Activated CD4-positive, alpha-beta memory T cell treated with anti-CD3 and anti-CD28 coated beads, Interleukin-2, amount 10 ng/mL, durations not matched to agents 7 days and 5 days (primary cell): ENCODE results near the gene CFAP299. TPM values are rescaled to one million over a fixed set of nuclear protein-coding genes. Genes with fewer than 3 reads are reported as not detected.
A peak's percentile ranks its signal among the peaks of the same experiment; 100 is the strongest.
"Not testable (repeated sequence)": the region's sequence is repeated elsewhere in the genome, so short reads cannot be mapped to it uniquely, and the experiment has no call there.

Source experiments
- CTCF ChIA-PET: fragments of 350-600 bp; sonication (Branson Sonifier 250); formaldehyde crosslinking; loops from one replicate; lab custom pipeline; 2021; ENCODE audit warnings: antibody characterized with exemption, inconsistent platforms; lab: Charles Lee
- POLR2A ChIA-PET: fragments of 350-600 bp; sonication (Branson Sonifier 250); formaldehyde crosslinking; loops from one replicate; lab custom pipeline; 2021; ENCODE audit warnings: antibody characterized with exemption; lab: Charles Lee
- DNase-seq: peaks from one replicate; pipeline ENCODE4 v3.0.0-alpha.2; 2020
- H3K27ac Mint-ChIP-seq: one replicate; pipeline ENCODE4 v1.8.0; 2021; ENCODE audit warnings: mild to moderate bottlenecking, mixed read lengths
- H3K27me3 Mint-ChIP-seq: one replicate; pipeline ENCODE4 v1.8.0; 2021; ENCODE audit warnings: mixed read lengths
- H3K36me3 Mint-ChIP-seq: one replicate; pipeline ENCODE4 v1.8.0; 2021; ENCODE audit warnings: low read depth, mixed read lengths
- H3K4me1 Mint-ChIP-seq: one replicate; pipeline ENCODE4 v1.8.0; 2021; ENCODE audit warnings: mixed read lengths
- H3K4me3 Mint-ChIP-seq: one replicate; pipeline ENCODE4 v1.8.0; 2021; ENCODE audit warnings: mild to moderate bottlenecking, mixed read lengths
- H3K9me3 Mint-ChIP-seq: one replicate; pipeline ENCODE4 v1.8.0; 2021; ENCODE audit warnings: mixed read lengths
- total RNA-seq, 2 experiments: library from RNA; stranded (reverse); gene quantifications; one replicate each; pipeline ENCODE4 v1.2.3, GENCODE V29; 2021

Gene CFAP299
- total RNA-seq, 2 experiments from 2014 or later: not detected

DNA sequence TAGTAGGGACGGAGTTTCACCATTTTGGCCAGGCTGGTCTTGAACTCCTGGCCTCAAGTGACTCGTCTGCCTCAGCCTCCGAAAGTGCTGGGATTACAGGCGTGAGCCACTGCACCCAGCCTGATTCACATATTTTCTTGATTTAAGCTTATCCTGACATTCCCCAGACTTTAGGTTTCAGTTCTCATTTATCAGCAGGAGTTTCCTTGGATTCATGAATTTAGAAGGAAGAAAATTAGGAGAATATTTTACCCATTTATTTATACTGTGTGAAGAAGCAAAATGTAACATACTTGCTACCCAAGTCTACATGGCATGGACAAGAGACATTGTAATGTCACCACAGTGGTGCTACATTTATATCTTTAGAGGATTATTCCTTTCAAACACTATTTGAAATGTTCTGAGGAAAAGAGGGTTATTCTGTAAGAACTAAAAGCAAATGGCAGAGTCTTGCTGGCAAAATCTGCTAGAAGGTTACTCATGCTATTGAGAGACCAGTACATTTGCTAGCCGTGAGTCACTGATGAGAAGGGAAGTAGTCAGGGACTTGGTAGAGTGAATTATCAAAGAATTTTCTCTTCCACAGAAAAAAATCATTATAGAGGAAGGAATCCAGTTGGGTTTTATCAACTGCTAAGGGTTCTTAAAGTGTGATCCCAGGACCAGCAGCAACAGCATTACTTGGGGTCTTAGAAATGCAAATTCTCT is 26.1 kb upstream of the CFAP299 start:
- CTCF ChIA-PET: no interaction called here
- H3K27me3 Mint-ChIP-seq: peaks cover 18% of the 10 kb centered on the region
- H3K4me3 Mint-ChIP-seq: no peak overlapping the region

GRCh38 chr4:80311130-80311529 is 24.4 kb upstream of the CFAP299 start:
- POLR2A ChIA-PET: no interaction called here
- CTCF ChIA-PET: no interaction called here
- peaks cover 17% of the 10 kb centered on the region for H3K27me3 Mint-ChIP-seq
- H3K9me3 Mint-ChIP-seq: no peaks in the 10 kb centered on the region
- no peak for DNase-seq
- no peaks in the 10 kb centered on the region for H3K4me1 Mint-ChIP-seq
- no peaks in the 10 kb centered on the region for H3K36me3 Mint-ChIP-seq
- no peak overlapping the region for H3K27ac Mint-ChIP-seq
- H3K4me3 Mint-ChIP-seq: no peak overlapping the region

More for the DNA sequence above, 26.1 kb upstream of the CFAP299 start:
- POLR2A ChIA-PET: no interaction called here
- Mint-ChIP-seq H3K36me3 (no peaks in the 10 kb centered on the region), H3K27ac (no peak overlapping the region), H3K4me1 (no peaks in the 10 kb centered on the region), H3K9me3 (no peaks in the 10 kb centered on the region)
- DNase-seq: no peak

- no peak for DNase-seq
- no peak overlapping the region for H3K4me3 Mint-ChIP-seq
- H3K27me3 Mint-ChIP-seq: peaks cover 14% of the 10 kb centered on the region
- no peaks in the 10 kb centered on the region for H3K36me3 Mint-ChIP-seq
- no peak overlapping the region for H3K27ac Mint-ChIP-seq
- CTCF ChIA-PET: no interaction called here
- POLR2A ChIA-PET: no interaction called here
- H3K4me1 Mint-ChIP-seq: no peaks in the 10 kb centered on the region
- H3K9me3 Mint-ChIP-seq: no peaks in the 10 kb centered on the region
These were observed 23.4 kb upstream of the CFAP299 start for GRCh38 chr4:80312124-80312523.

GRCh38 chr4:80313627-80314026 is 21.9 kb upstream of the CFAP299 start:
- no peak for DNase-seq
- ChIA-PET POLR2A (no interaction called here), CTCF (no interaction called here)
- no peak overlapping the region for H3K4me3 Mint-ChIP-seq
- H3K36me3 Mint-ChIP-seq: no peaks in the 10 kb centered on the region
- no peaks in the 10 kb centered on the region for H3K9me3 Mint-ChIP-seq
- H3K27ac Mint-ChIP-seq: no peak overlapping the region
- no peaks in the 10 kb centered on the region for H3K4me1 Mint-ChIP-seq
- H3K27me3 Mint-ChIP-seq: peaks cover 10% of the 10 kb centered on the region

- H3K4me3 Mint-ChIP-seq, H3K27ac Mint-ChIP-seq, POLR2A ChIA-PET, H3K4me1 Mint-ChIP-seq, CTCF ChIA-PET, DNase-seq, H3K9me3 Mint-ChIP-seq, H3K36me3 Mint-ChIP-seq: not testable (repeated sequence)
- H3K27me3 Mint-ChIP-seq: peaks cover 15% of the 10 kb centered on the region
These were observed 19.7 kb upstream of the CFAP299 start for GRCh38 chr4:80315848-80316247.

GRCh38 chr4:80321341-80321740 is 14.2 kb upstream of the CFAP299 start:
- H3K4me1 Mint-ChIP-seq: no peaks in the 10 kb centered on the region
- no peaks in the 10 kb centered on the region for H3K36me3 Mint-ChIP-seq
- ChIA-PET POLR2A (no interaction called here), CTCF (no interaction called here)
- H3K4me3 Mint-ChIP-seq: no peak overlapping the region
- no peak overlapping the region for H3K27ac Mint-ChIP-seq
- H3K9me3 Mint-ChIP-seq: no peaks in the 10 kb centered on the region
- DNase-seq: no peak
- peaks cover 14% of the 10 kb centered on the region for H3K27me3 Mint-ChIP-seq

- DNase-seq: no peak
- ChIA-PET CTCF (no interaction called here), POLR2A (no interaction called here)
- Mint-ChIP-seq H3K27ac (no peak overlapping the region), H3K36me3 (no peaks in the 10 kb centered on the region), H3K4me1 (no peaks in the 10 kb centered on the region), H3K27me3 (peaks cover 14% of the 10 kb centered on the region), H3K9me3 (no peaks in the 10 kb centered on the region), H3K4me3 (no peak overlapping the region)
These were observed 13.8 kb upstream of the CFAP299 start for GRCh38 chr4:80321776-80322175.

DNA sequence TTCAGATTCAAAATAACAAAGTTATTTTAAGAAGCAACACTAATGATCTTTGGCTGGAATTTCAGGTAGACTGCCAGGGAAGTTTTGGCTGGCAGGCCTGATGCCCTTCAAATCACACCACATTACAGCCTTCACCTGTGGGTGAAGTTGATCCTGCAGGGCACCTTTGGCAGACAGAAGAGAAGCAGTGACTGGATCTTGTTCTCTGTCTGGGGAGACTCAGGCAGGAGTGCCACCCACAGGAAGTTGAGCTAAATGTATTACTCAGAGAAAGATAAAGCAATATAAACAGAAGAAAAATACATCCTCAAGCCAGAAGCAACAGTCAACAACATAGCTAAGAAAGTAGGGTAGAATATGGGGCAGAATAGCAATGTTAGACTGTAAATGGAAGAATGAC is 12.8 kb upstream of the CFAP299 start:
- CTCF ChIA-PET: interaction anchor here (0.8 kb wide), 2 partner anchors 107 to 138 kb away, joined by 3 to 4 read pairs; no protein-coding TSS in a partner anchor
- POLR2A ChIA-PET: no interaction called here

GRCh38 chr4:80324171-80324570 is 11.4 kb upstream of the CFAP299 start:
- no peak for DNase-seq
- Mint-ChIP-seq H3K27me3 (peaks cover 9% of the 10 kb centered on the region), H3K27ac (no peak overlapping the region), H3K4me3 (no peak overlapping the region), H3K36me3 (no peaks in the 10 kb centered on the region), H3K4me1 (no peaks in the 10 kb centered on the region), H3K9me3 (no peaks in the 10 kb centered on the region)
- POLR2A ChIA-PET: no interaction called here
- CTCF ChIA-PET: no interaction called here

More for the DNA sequence above, 12.8 kb upstream of the CFAP299 start:
- peaks cover 11% of the 10 kb centered on the region for H3K27me3 Mint-ChIP-seq
- H3K27ac Mint-ChIP-seq: no peak overlapping the region
- no peak overlapping the region for H3K4me3 Mint-ChIP-seq
- H3K9me3 Mint-ChIP-seq: no peaks in the 10 kb centered on the region
- DNase-seq: no peak
- no peaks in the 10 kb centered on the region for H3K4me1 Mint-ChIP-seq
- H3K36me3 Mint-ChIP-seq: no peaks in the 10 kb centered on the region

DNA sequence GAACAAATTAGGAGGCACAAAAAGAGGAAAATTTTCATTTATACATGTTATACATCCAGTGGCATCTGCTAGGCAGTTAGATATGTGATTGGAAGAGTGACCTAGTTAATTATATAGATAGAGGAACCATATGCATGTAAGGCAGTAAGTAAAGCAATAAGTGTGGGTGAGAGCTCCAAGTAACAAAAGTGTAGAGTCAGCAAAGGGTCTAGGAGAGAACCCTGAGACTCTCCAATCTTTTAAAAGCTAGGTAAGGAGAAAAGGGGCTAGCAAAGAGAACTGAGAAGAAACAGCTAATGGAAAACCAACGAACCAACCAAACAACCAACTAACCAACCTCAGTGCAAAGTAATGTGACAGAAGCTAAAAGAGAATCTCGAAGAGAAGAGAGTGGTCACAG is 3.8 kb upstream of the CFAP299 start:
- Mint-ChIP-seq H3K4me1 (peaks cover 11% of the 10 kb centered on the region), H3K27ac (no peak overlapping the region), H3K36me3 (no peaks in the 10 kb centered on the region), H3K27me3 (peaks cover 22% of the 10 kb centered on the region), H3K4me3 (no peak overlapping the region), H3K9me3 (no peaks in the 10 kb centered on the region)
- no peak for DNase-seq
- ChIA-PET CTCF (no interaction called here), POLR2A (no interaction called here)

- ChIA-PET POLR2A (no interaction called here), CTCF (no interaction called here)
- Mint-ChIP-seq H3K36me3 (no peaks in the 10 kb centered on the region), H3K4me3 (no peak overlapping the region), H3K27ac (no peak overlapping the region), H3K27me3 (peaks cover 23% of the 10 kb centered on the region), H3K9me3 (no peaks in the 10 kb centered on the region), H3K4me1 (peaks cover 11% of the 10 kb centered on the region)
- no peak for DNase-seq
These were observed 2.4 kb upstream of the CFAP299 start for GRCh38 chr4:80333121-80333520.

DNA sequence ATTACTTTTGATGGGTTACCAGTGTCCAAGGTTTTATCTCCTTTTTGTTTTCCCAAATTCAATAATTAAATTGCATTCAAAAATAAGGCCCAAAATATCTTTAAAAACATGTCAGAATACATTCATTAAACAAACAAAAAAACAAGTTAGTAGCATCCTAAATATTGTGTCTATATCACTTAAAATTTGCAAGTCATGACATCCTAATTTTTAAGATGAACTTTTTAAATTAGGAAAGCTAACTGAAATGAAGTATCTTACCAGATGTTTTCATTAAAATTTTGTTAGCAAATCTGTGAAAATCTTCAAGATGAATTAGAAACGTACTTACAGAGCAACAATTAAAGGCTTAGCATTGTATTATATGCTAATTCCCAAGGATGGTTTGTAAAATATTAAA is 962 bp upstream of the CFAP299 start:
- no peak overlapping the region for H3K27ac Mint-ChIP-seq
- ChIA-PET CTCF (interaction anchor here (1.3 kb wide), 1 partner anchor 28 kb away, joined by 3 read pairs; no protein-coding TSS in a partner anchor), POLR2A (no interaction called here)
- H3K36me3 Mint-ChIP-seq: no peaks in the 10 kb centered on the region
- H3K9me3 Mint-ChIP-seq: no peaks in the 10 kb centered on the region
- H3K27me3 Mint-ChIP-seq: peaks cover 25% of the 10 kb centered on the region
- H3K4me3 Mint-ChIP-seq: no peak overlapping the region
- peaks cover 11% of the 10 kb centered on the region for H3K4me1 Mint-ChIP-seq
- DNase-seq: no peak

GRCh38 chr4:80335226-80335553 is 340 bp upstream of the CFAP299 start:
- no peak for DNase-seq
- H3K4me3 Mint-ChIP-seq: peak overlapping the region; percentile 72
- H3K27me3 Mint-ChIP-seq: peaks cover 25% of the 10 kb centered on the region
- no peak overlapping the region for H3K27ac Mint-ChIP-seq
- H3K4me1 Mint-ChIP-seq: peaks cover 11% of the 10 kb centered on the region
- H3K36me3 Mint-ChIP-seq: no peaks in the 10 kb centered on the region
- no peaks in the 10 kb centered on the region for H3K9me3 Mint-ChIP-seq
- ChIA-PET POLR2A (no interaction called here), CTCF (interaction anchor here (1.3 kb wide), 1 partner anchor 28 kb away, joined by 3 read pairs; no protein-coding TSS in a partner anchor)

DNA sequence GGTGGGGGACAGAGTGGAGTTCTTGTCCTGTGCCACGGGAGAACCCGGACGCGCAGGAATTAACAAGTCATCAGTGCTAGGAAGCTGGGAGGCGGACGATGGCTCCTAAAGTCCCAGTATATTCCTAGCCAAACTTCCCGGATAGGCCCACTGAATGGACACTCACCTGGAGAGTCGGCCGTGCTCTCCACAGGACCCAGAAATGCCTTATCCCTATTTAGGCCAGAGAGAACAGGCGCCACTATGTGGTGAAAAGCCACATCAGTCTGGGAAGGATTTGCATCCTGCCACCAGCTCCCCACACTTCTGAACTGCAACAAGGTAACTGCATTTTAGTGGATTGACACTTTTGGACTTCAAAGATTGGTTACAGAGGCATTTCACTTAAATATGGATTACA is 1.1 kb downstream of the CFAP299 start:
- peaks cover 11% of the 10 kb centered on the region for H3K4me1 Mint-ChIP-seq
- DNase-seq: no peak
- POLR2A ChIA-PET: no interaction called here
- H3K9me3 Mint-ChIP-seq: no peaks in the 10 kb centered on the region
- CTCF ChIA-PET: no interaction called here
- no peak overlapping the region for H3K27ac Mint-ChIP-seq
- no peak overlapping the region for H3K4me3 Mint-ChIP-seq
- peaks cover 25% of the 10 kb centered on the region for H3K27me3 Mint-ChIP-seq
- H3K36me3 Mint-ChIP-seq: no peaks in the 10 kb centered on the region
